Vagina (tissue), 2 donors: Measurements from ENCODE around the gene PODXL2. TPM values are rescaled to one million over a fixed set of nuclear protein-coding genes. Genes with fewer than 3 reads are reported as not detected.
A peak's percentile ranks its signal among the peaks of the same experiment; 100 is the strongest.
"Not testable (repeated sequence)": the region's sequence is repeated elsewhere in the genome, so short reads cannot be mapped to it uniquely, and the experiment has no call there.

Experiments
- DNase-seq, 2 donors: peaks; one replicate each; pipeline ENCODE4 v3.0.0-alpha.2; 2017; ENCODE audit errors: extremely low spot score in 2 of 2
- H3K27ac ChIP-seq: fragments of 200-600 bp; sonication (generic); one replicate; pipeline ENCODE4 v1.5.1; 2019
- H3K27me3 ChIP-seq: fragments of 200-600 bp; sonication (generic); one replicate; pipeline ENCODE4 v1.5.1; 2019
- H3K36me3 ChIP-seq, 2 donors: fragments of 200-600 bp; sonication (generic); one replicate each; pipeline ENCODE4 v1.5.1; 2017 to 2019
- H3K4me1 ChIP-seq: fragments of 200-600 bp; sonication (generic); one replicate; pipeline ENCODE4 v1.5.1; 2019
- H3K4me3 ChIP-seq, 2 donors: fragments of 200-600 bp; sonication (generic); 1 replicate in 1 of 2; 2 replicates in 1 of 2; pipeline ENCODE4 v1.5.1; 2016 to 2019
- H3K9me3 ChIP-seq: fragments of 200-600 bp; sonication (generic); one replicate; pipeline ENCODE4 v1.5.1; 2019
- CTCF ChIP-seq, 3 experiments: fragments of 450-650 bp in 2 of 3; fragments of 200-600 bp in 1 of 3; sonication (generic) in 1 of 3; IDR thresholded peaks; one replicate each; pipeline ENCODE4 v1.5.1; 2017 to 2019; ENCODE audit warnings: antibody characterized with exemption in 3 of 3, mild to moderate bottlenecking in 2 of 3, moderate library complexity in 2 of 3
- POLR2A ChIP-seq, 2 donors: fragments of 450-650 bp; IDR thresholded peaks; one replicate each; pipeline ENCODE4 v1.6.1; 2017; ENCODE audit warnings: antibody characterized with exemption in 2 of 2, mild to moderate bottlenecking in 2 of 2, moderate library complexity in 2 of 2
- POLR2AphosphoS5 ChIP-seq, 2 donors: sonication (generic); formaldehyde crosslinking; IDR thresholded peaks; one replicate each; pipeline ENCODE4 v1.9.0; 2017; ENCODE audit warnings: antibody characterized with exemption in 2 of 2, mild to moderate bottlenecking in 2 of 2, low read depth in 1 of 2; ENCODE audit not compliant: insufficient read depth in 1 of 2
- intact Hi-C: fragments of 100-400 bp; cut with DNase I; formaldehyde crosslinking; loops from one replicate; pipeline ENCODE4 v1.15.1; 2023
- total RNA-seq: library from RNA; depleted of rRNA; stranded (reverse); fragments of >200 nt; gene quantifications from one replicate; pipeline ENCODE4 v1.2.3, GENCODE V29; 2016

The PODXL2 gene
- total RNA-seq, 1 donor from 2014 or later, result 2.9 TPM

GRCh38 chr3:127699416-127700300 is 70.7 kb downstream of the PODXL2 start:
- Histone ChIP-seq H3K9me3 (no peaks in the 10 kb centered on the region), H3K36me3 (no peaks in the 10 kb centered on the region), H3K4me3 (no peak overlapping the region), H3K27me3 (no peaks in the 10 kb centered on the region), H3K4me1 (peaks cover 49% of the 10 kb centered on the region), H3K27ac (peak overlapping the region; percentile 61)
- no peak for DNase-seq
- intact Hi-C loops, result loop anchor here (5.0 to 10.0 kb wide), 2 partner anchors 45 to 123 kb away; partner anchors contain the start of gene MGLL
- TF ChIP-seq CTCF (IDR thresholded peaks at IDR 0.05) (no peak), POLR2AphosphoS5 (IDR thresholded peaks at IDR 0.05; ENCODE audit: insufficient read depth in 1 of 2, low read depth in 1 of 2) (no peak), POLR2A (IDR thresholded peaks at IDR 0.05) (no peak)

GRCh38 chr3:127700406-127700805 is 71.4 kb downstream of the PODXL2 start:
- no peaks in the 10 kb centered on the region for H3K27me3 ChIP-seq
- intact Hi-C loops, result no loop called here
- H3K4me1 ChIP-seq, result peaks cover 49% of the 10 kb centered on the region
- H3K36me3 ChIP-seq, result no peaks in the 10 kb centered on the region
- TF ChIP-seq POLR2A (IDR thresholded peaks at IDR 0.05) (no peak), CTCF (IDR thresholded peaks at IDR 0.05) (no peak), POLR2AphosphoS5 (IDR thresholded peaks at IDR 0.05; ENCODE audit: insufficient read depth in 1 of 2, low read depth in 1 of 2) (no peak)
- no peaks in the 10 kb centered on the region for H3K9me3 ChIP-seq
- H3K4me3 ChIP-seq, result no peak overlapping the region
- H3K27ac ChIP-seq, result peak overlapping the region; percentile 61
- DNase-seq, result no peak

- TF ChIP-seq CTCF (IDR thresholded peaks at IDR 0.05) (no peak), POLR2A (IDR thresholded peaks at IDR 0.05) (no peak), POLR2AphosphoS5 (IDR thresholded peaks at IDR 0.05; ENCODE audit: insufficient read depth in 1 of 2, low read depth in 1 of 2) (no peak)
- DNase-seq, result no peak
- intact Hi-C loops, result no loop called here
- Histone ChIP-seq H3K36me3 (no peaks in the 10 kb centered on the region), H3K27me3 (no peaks in the 10 kb centered on the region), H3K4me1 (peaks cover 48% of the 10 kb centered on the region), H3K4me3 (no peak overlapping the region), H3K9me3 (no peaks in the 10 kb centered on the region), H3K27ac (peak overlapping the region; percentile 60)
Measured at GRCh38 chr3:127701280-127701911, 72.4 kb downstream of the PODXL2 start.

GRCh38 chr3:127702151-127702578 is 73.2 kb downstream of the PODXL2 start:
- Histone ChIP-seq H3K27me3 (no peaks in the 10 kb centered on the region), H3K9me3 (no peaks in the 10 kb centered on the region), H3K4me3 (no peak overlapping the region), H3K36me3 (no peaks in the 10 kb centered on the region), H3K27ac (peak overlapping the region; percentile 60), H3K4me1 (peaks cover 40% of the 10 kb centered on the region)
- intact Hi-C loops, result no loop called here
- no peak for TF ChIP-seq POLR2A (IDR thresholded peaks at IDR 0.05)
- no peak for TF ChIP-seq CTCF (IDR thresholded peaks at IDR 0.05)
- no peak for DNase-seq

GRCh38 chr3:127704840-127705239 is 75.9 kb downstream of the PODXL2 start:
- H3K27me3 ChIP-seq, H3K36me3 ChIP-seq, DNase-seq, H3K27ac ChIP-seq, intact Hi-C loops, H3K4me3 ChIP-seq, H3K9me3 ChIP-seq: not testable (repeated sequence)
- peaks cover 14% of the 10 kb centered on the region for H3K4me1 ChIP-seq
